Stimulated activated memory B cell treated with anti-CD40 and anti-IgM and Interleukin-4, amounts not matched to agents 10 μg/mL and 1 μg/mL and 100 μg/mL, for 72 hours (primary cell): ENCODE results near the gene KLHL3.
A peak's percentile ranks its signal among the peaks of the same experiment; 100 is the strongest.

Source experiments
- ATAC-seq: fragments of 150-1000 bp; cut with Tn5 transposase; 2 replicates; pipeline ENCODE4 v1.10.0; 2021
- H3K27ac Mint-ChIP-seq: one replicate; pipeline ENCODE4 v1.8.0; 2022; ENCODE audit warnings: mild to moderate bottlenecking, mixed read lengths
- H3K27me3 Mint-ChIP-seq: one replicate; pipeline ENCODE4 v1.8.0; 2022; ENCODE audit warnings: mixed read lengths
- H3K36me3 Mint-ChIP-seq: one replicate; pipeline ENCODE4 v1.8.0; 2022; ENCODE audit warnings: mixed read lengths
- H3K4me1 Mint-ChIP-seq: one replicate; pipeline ENCODE4 v1.8.0; 2022; ENCODE audit warnings: mixed read lengths
- H3K4me3 Mint-ChIP-seq: one replicate; pipeline ENCODE4 v1.8.0; 2022; ENCODE audit warnings: mild to moderate bottlenecking, moderate library complexity, mixed read lengths
- H3K9me3 Mint-ChIP-seq: one replicate; pipeline ENCODE4 v1.8.0; 2022; ENCODE audit warnings: mixed read lengths

KLHL3 gene

DNA sequence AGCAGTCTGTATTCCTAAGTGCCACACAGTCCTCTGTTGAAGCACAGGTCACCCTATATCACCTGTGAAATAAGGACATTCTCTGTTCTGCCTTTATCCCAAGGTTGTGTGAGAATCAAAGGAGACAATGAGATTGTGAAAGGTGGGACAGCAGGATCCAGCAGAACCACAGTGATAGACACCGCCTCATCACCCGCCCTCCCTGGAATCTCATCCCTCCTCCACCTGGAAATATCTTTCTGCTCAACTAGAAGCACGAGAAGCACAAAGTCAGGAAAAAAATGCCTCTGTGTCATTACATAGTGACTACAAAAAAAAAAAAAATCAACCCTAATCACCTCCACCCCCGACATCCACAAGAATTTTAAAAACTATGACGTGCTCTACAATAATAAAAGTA lies 32.3 kb downstream of the KLHL3 start:
- no peaks in the 10 kb centered on the region for H3K27me3 Mint-ChIP-seq
- no peak overlapping the region for H3K27ac Mint-ChIP-seq
- peaks cover 20% of the 10 kb centered on the region for H3K36me3 Mint-ChIP-seq
- H3K4me1 Mint-ChIP-seq: no peaks in the 10 kb centered on the region
- peaks cover 2% of the 10 kb centered on the region for H3K9me3 Mint-ChIP-seq
- H3K4me3 Mint-ChIP-seq: no peak overlapping the region
- no peak for ATAC-seq

DNA sequence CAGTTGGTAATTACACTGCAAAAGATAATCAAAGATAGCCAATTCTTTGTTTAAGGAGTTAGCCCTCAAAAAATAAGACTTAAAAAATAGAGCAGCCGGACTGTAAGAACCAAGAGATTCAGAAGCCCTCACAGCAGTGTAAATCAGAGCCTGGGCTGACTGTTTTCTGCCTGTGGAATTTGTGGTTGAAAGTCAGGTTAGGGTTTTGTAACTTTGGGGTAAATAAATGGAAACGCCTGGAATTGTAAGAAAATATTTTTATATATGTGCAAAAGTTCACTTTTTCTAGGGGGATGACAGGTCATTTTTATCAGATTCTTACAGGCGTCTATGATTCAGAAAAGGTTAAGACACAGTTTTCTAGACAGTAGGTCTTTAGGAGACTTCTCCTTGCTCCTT lies 35.6 kb downstream of the KLHL3 start:
- Mint-ChIP-seq H3K27ac (no peak overlapping the region), H3K4me1 (peaks cover 11% of the 10 kb centered on the region), H3K4me3 (no peak overlapping the region), H3K36me3 (peaks cover 3% of the 10 kb centered on the region), H3K9me3 (no peaks in the 10 kb centered on the region), H3K27me3 (no peaks in the 10 kb centered on the region)
- ATAC-seq: no peak

DNA sequence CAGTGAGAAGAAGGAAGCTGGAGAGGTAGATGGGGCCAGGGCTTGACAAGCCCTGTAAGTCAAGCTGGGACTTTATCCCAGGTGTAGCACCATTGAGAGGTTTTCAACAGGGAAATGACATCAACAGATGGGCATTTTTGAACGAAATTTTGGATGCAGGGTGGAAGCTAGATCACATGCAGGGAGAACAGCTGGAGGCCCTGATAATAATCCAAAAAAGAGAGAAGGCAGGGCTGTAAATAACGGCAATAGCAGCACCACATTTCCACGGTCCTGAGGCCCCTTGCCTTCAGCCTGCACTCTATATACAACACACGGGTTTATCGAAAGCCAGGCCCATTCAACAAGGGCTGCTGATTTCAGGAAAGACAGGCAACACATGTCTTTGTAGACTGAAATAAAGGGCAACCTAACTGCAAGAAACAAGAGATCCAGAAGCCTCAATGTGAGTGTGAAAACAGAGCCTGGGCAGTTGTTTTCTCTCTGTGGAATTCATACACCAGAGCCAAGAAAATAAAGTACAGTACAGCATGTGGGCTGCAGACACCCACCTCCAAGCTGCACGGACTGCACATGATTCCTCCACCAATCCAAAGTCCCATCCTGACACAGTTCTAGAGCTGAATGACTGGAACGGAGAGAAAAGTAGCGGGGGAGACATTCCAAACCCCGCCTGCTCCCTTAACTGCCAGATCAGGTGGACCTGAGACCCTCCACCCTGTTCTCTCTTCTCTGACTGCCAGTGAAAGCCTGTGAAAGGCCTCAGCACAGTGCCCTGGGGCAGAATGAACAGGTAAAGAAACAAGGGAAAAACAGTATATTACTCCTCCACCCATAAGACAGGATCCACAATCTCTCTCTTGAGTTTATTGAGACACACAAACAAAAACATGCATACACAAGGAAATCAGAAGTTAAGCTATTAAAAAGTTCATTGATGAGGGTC lies 36.3 kb downstream of the KLHL3 start:
- Mint-ChIP-seq H3K9me3 (no peaks in the 10 kb centered on the region), H3K27ac (no peak overlapping the region), H3K4me3 (no peak overlapping the region), H3K27me3 (no peaks in the 10 kb centered on the region), H3K4me1 (peaks cover 14% of the 10 kb centered on the region), H3K36me3 (peaks cover 6% of the 10 kb centered on the region)
- no peak for ATAC-seq

DNA sequence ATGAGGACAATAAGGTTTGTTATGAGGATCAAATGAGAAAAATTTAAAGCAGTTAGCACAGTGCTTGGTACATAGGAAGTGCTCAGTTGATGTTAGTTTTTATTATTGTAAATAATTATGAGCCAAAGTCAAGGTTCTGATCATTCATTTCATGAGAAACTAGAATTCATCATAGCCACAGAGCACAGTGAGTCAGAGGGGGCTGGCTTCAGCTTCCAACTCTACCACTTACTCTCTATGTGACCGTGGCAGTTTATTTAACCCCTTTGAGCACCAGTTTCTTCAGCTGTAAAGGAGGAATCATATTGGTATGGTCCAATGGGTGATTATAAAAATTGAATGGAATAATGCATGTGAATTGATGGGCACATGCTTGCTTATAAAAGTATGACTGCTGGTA lies 39.4 kb downstream of the KLHL3 start:
- no peak overlapping the region for H3K4me3 Mint-ChIP-seq

DNA sequence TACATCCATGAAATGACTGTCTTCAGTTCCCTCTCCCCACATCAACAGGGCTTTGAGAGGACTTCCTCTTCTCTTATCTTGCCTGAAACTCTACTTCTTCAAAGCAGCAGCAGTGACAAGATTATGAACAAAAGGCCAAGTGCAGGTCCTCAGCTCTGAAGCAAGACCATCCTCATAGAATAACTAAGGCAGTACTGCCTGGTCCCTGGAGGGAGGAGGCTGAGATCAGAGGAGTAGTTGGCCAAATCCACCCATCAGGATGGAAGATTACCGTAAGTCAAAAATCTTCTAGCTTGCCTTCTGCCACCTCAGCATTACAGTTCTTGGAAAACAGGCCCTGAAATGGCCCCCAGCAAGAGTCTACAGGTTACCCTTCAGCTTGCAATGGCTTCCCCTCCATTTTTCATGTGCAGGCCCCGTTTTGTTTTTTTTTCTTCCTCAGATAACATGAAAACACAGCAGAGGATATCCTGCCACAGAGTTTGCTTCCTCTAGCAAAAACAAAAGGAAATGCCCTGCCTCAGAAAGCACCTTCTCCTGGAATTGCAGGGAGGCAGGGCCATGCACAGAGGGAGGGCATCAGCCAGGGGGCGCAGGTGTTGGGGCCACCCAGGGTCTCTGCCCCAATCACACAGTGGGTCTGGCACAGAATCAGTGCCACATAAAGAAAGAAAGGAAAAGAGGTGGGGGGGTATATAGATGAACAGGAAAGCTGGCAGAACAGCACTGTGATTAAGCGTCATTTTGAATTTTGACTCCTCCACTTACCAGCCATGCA lies 40.0 kb downstream of the KLHL3 start:
- Mint-ChIP-seq H3K27ac (peak overlapping the region; percentile 65), H3K9me3 (no peaks in the 10 kb centered on the region), H3K36me3 (peaks cover 12% of the 10 kb centered on the region), H3K4me1 (peaks cover 14% of the 10 kb centered on the region), H3K27me3 (no peaks in the 10 kb centered on the region), H3K4me3 (no peak overlapping the region)
- peak; percentile 56 for ATAC-seq

More for the DNA sequence above, 39.4 kb downstream of the KLHL3 start:
- peaks cover 12% of the 10 kb centered on the region for H3K36me3 Mint-ChIP-seq
- no peaks in the 10 kb centered on the region for H3K9me3 Mint-ChIP-seq
- ATAC-seq: no peak
- peak overlapping the region; percentile 65 for H3K27ac Mint-ChIP-seq
- H3K4me1 Mint-ChIP-seq: peaks cover 14% of the 10 kb centered on the region
- H3K27me3 Mint-ChIP-seq: no peaks in the 10 kb centered on the region

DNA sequence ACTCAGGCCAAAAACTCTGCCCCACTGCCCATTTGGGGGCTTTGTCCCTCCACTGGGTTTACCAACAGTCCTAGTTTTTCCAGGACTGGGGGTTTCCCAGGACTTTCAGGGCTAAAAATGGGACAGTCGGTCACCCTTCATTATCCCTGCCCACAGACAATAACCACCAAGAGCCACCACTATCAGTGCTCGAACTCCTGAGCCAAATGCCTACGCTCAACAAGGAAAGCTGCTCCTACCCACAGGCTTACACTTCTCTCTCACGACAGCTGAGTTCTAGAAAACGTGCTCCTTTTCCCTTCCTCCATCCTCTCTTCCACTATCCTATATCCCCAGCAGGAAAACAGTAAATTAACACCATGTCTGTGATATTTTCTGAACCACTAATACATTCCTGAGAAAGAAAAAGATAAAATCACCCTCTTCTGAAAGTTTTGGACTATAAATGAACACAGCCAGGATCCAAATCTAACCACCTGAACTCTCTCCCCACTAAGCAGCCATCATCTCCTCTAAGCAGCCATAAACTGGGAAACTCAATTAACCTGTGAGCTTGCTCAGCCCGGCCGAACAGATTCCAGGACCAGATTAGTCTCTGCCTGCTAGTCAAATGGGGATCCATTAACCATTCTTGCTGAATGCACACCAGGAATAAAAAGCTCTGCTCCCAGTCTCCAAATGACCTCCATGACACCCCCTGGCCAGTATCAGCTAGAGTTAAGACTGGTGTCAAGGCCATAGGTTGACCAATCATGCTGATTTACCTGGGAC lies 41.8 kb downstream of the KLHL3 start:
- Mint-ChIP-seq H3K36me3 (peaks cover 19% of the 10 kb centered on the region), H3K27me3 (no peaks in the 10 kb centered on the region), H3K4me1 (peaks cover 14% of the 10 kb centered on the region), H3K9me3 (no peaks in the 10 kb centered on the region), H3K27ac (no peak overlapping the region), H3K4me3 (no peak overlapping the region)
- ATAC-seq: no peak

DNA sequence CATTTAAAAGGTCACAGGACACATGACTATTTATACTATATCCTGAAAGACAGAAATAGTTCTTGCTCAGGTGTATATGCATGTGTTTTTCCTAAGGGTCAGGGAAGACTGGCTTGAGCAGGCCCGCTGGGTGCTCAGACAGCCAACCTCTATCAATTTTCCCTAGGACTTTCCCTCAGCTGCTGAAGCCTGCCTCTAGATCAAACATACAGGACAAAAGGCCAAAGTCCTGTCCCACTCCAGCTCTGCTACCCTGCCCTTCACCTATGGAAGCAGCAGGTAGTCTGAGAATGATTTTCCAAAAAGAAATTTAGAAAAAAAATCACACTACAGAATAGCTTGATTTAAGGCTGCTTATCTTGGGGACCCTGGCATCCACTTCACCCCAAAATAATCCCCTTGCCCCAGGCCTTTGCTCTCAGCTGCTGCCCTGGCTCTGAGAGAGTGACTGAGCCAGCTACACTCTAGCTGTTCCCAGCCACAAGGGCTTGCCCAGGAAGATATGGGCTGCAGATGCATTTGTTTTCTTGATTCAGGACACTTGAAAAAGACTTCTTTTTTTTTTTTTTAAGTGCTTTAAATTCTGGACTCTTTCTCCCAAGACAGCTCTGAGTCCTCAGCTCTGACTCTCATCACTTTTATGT lies 42.5 kb downstream of the KLHL3 start:
- Mint-ChIP-seq H3K36me3 (peaks cover 26% of the 10 kb centered on the region), H3K4me1 (peaks cover 14% of the 10 kb centered on the region)
- no peak for ATAC-seq

DNA sequence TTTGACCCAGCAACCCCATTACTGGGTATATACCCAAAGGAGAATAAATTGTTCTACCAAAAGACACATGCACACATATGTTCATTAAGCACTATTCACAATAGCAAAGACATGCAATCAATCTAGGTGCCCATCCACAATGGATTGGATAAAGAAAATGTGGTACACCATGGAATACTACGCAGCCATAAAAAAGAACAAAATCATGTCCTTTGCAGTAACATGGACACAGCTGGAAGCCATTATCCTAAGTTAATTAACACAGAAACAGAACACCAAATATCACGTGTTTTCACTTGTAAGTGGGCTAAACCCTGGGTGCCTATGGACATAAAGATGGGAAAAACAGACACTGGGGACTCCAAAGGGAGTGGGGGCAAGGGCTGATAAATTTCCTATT lies 46.6 kb downstream of the KLHL3 start:
- Mint-ChIP-seq H3K27me3 (no peaks in the 10 kb centered on the region), H3K27ac (no peak overlapping the region), H3K4me3 (no peak overlapping the region), H3K9me3 (no peaks in the 10 kb centered on the region), H3K4me1 (no peaks in the 10 kb centered on the region), H3K36me3 (peaks cover 25% of the 10 kb centered on the region)
- ATAC-seq: no peak

More for the DNA sequence above, 42.5 kb downstream of the KLHL3 start:
- no peaks in the 10 kb centered on the region for H3K9me3 Mint-ChIP-seq
- no peak overlapping the region for H3K27ac Mint-ChIP-seq
- no peaks in the 10 kb centered on the region for H3K27me3 Mint-ChIP-seq
- H3K4me3 Mint-ChIP-seq: no peak overlapping the region

DNA sequence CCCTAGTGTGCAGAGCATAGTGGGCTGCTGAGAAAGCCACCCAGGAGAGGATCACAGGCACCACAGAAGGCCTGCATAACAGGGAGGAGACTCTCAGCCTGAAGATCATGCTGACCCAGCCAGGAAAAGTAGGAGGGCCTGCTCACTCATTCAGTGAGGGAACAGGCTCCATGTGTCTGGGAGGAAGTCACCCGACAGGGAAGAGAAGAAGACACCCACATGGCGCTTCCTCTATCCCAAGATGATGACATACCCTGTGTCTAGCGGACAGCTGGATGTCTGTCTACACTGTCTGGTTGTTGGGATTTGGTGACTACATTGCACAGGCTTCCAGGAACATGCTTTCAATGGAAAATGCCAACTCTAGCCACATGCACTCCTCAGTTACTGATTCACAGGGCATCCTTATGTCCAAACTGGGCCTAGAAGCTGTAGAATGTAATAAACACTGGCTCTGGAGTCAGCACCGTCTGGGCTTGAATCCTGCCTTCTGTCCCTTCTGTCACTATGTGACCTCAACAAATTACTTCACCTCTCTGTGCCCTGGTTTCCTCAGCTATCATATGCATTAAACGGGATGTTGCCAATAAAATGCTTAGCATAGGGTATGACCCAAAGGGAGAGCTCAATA lies 47.6 kb downstream of the KLHL3 start:
- Mint-ChIP-seq H3K27me3 (no peaks in the 10 kb centered on the region), H3K9me3 (no peaks in the 10 kb centered on the region), H3K4me3 (no peak overlapping the region), H3K27ac (no peak overlapping the region), H3K4me1 (no peaks in the 10 kb centered on the region), H3K36me3 (peaks cover 25% of the 10 kb centered on the region)
- no peak for ATAC-seq

DNA sequence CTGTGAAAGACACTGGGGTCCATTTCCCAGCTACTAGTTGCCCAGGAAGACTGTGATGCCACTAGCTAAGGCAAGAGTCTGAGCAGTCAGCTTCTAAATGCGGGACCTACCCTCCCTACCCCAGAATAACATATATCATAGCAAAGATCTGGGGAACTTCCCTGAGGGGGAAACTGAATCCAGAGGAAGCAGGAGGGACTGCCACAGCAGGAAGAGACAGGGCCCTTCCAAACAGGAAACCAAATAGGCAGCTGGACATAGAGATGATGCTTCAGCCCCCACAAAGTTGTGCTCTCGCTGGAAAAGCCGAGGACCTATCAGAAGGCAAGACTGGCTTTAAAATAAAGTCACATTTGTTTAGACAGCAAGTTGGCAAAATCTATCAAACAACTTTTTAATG lies 51.1 kb downstream of the KLHL3 start:
- Mint-ChIP-seq H3K27ac (no peak overlapping the region), H3K4me1 (no peaks in the 10 kb centered on the region), H3K36me3 (peaks cover 20% of the 10 kb centered on the region), H3K9me3 (no peaks in the 10 kb centered on the region), H3K27me3 (no peaks in the 10 kb centered on the region), H3K4me3 (no peak overlapping the region)
- no peak for ATAC-seq

DNA sequence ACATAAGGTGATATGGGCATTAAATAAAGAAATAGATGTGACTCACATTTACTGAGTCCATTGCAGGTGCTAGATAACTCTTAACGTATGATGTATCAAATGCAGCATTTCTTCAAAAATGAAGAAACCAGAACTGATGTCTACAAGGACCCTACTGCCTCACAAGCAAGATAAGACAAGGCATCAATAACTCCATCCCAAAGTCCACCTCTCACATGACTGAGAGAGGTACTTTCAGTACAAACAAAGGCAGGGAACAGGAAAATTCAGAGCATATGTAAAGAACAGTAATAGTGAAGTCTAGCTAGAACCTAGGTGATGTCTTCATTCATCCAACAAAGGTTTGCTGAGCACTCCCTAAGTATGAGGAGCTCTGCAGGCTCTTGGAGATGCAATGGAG lies 54.7 kb downstream of the KLHL3 start:
- Mint-ChIP-seq H3K4me3 (no peak overlapping the region), H3K36me3 (peaks cover 18% of the 10 kb centered on the region), H3K4me1 (no peaks in the 10 kb centered on the region), H3K27ac (no peak overlapping the region), H3K9me3 (no peaks in the 10 kb centered on the region), H3K27me3 (no peaks in the 10 kb centered on the region)
- ATAC-seq: no peak

DNA sequence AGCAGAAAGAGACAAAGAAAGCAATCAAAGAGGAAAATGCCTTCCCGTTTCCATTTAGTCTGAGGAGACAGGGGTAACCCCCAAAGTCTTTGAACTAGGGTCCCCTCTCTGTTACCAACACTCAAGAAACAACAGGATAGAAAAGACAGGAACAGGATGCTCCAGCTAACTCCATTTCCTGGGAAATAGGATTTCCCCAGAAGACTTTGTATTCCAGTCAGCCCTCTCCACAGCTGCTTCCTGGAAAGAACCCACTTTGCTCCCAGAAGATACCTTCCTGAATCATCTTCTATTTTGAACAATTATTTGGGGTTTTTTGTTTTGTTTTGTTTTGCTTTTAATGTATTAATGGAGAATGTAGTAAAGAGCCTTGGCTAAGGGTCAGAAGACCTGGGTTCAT lies 56.0 kb downstream of the KLHL3 start:
- ATAC-seq: no peak
- H3K27ac Mint-ChIP-seq: no peak overlapping the region
- H3K9me3 Mint-ChIP-seq: no peaks in the 10 kb centered on the region
- peaks cover 18% of the 10 kb centered on the region for H3K36me3 Mint-ChIP-seq
- no peaks in the 10 kb centered on the region for H3K4me1 Mint-ChIP-seq
- H3K27me3 Mint-ChIP-seq: no peaks in the 10 kb centered on the region
- H3K4me3 Mint-ChIP-seq: no peak overlapping the region

DNA sequence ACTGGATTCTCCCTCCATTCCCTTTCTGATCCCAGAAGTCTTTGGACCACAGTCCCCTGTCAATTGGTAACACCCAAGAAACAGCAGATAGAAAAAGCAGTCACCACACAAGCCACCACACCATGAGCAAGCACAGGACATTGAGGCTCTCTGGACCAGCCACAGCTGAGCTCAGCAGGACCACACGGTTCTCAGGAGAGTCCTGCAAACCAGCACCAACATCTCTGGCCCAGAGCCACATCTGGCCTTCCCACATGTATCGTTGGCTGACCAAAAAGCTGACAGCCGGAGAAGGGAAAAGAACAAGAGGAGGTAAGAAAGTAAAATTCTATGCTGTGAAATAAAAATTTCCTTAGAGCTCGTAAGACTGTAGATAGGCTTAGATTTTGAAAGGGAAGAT lies 56.7 kb downstream of the KLHL3 start:
- Mint-ChIP-seq H3K4me1 (no peaks in the 10 kb centered on the region), H3K36me3 (peaks cover 14% of the 10 kb centered on the region), H3K27me3 (no peaks in the 10 kb centered on the region), H3K27ac (no peak overlapping the region), H3K9me3 (no peaks in the 10 kb centered on the region), H3K4me3 (no peak overlapping the region)
- ATAC-seq: no peak

DNA sequence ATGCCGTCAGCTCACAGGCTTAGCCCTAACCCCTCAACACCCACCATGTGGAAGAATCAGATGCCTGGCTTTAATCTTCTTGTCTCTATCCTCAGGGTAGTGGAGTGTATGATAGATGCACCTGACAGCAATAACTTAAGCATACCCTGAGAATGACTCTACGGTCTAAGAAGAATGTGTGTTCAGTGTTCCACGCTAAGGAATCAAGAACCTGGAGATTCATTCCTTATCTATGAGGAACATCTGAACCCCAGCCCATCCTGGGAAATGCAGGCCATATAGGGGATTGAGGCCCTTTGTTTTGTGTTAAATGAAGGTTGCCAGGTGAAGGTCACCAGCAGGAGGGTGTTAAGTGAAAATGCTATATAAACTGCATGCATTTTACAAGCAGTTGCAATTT lies 63.0 kb downstream of the KLHL3 start:
- no peak overlapping the region for H3K4me3 Mint-ChIP-seq
- peaks cover 4% of the 10 kb centered on the region for H3K36me3 Mint-ChIP-seq
- H3K27me3 Mint-ChIP-seq: no peaks in the 10 kb centered on the region
- no peaks in the 10 kb centered on the region for H3K9me3 Mint-ChIP-seq
- H3K4me1 Mint-ChIP-seq: no peaks in the 10 kb centered on the region
- ATAC-seq: no peak
- no peak overlapping the region for H3K27ac Mint-ChIP-seq
